IMR-90 (cell line): ENCODE results near the gene PFN1. TPM values are rescaled to one million over a fixed set of nuclear protein-coding genes. Genes with fewer than 3 reads are reported as not detected.
"Not testable (repeated sequence)": the region's sequence is repeated elsewhere in the genome, so short reads cannot be mapped to it uniquely, and the experiment has no call there.

Experiments
- ATAC-seq: fragments of 200-7000 bp; cut with Tn5 transposase; 2 replicates; pipeline ENCODE4 v1.9.1; 2020; ENCODE audit warnings: low read depth, mild to moderate bottlenecking, moderate library complexity
- BruUV-seq: library from RNA; stranded (reverse); fragments of 400-500 nt; replicated peaks from 2 replicates; lab custom pipeline; 2021; lab: Mats Ljungman, UMichigan
- CTCF ChIA-PET: fragments of 300-600 bp; formaldehyde crosslinking; extraction: SDS; loops from one replicate; lab custom pipeline; 2021; ENCODE audit warnings: antibody characterized with exemption; lab: Yijun Ruan, JAX
- POLR2A ChIA-PET: fragments of 300-600 bp; sonication (Branson Sonifier 250); formaldehyde crosslinking; loops from one replicate; lab custom pipeline; 2022; ENCODE audit warnings: antibody characterized with exemption; ENCODE audit not compliant: unreplicated experiment; lab: Charles Lee
- DNase-seq: peaks from one replicate; pipeline ENCODE4 v3.0.0; 2013
- H2AFZ ChIP-seq: replicated peaks from 2 replicates; pipeline ENCODE3; 2013; ENCODE audit warnings: low read length, mild to moderate bottlenecking; ENCODE audit not compliant: poor library complexity
- H2AK5ac ChIP-seq: 2 replicates; pipeline ENCODE4 v1.6.1; 2013; ENCODE audit warnings: low read depth, low read length, inconsistent platforms
- H2AK9ac ChIP-seq: replicated peaks from 2 replicates; pipeline ENCODE3; 2013; ENCODE audit warnings: mild to moderate bottlenecking, low read depth, low read length, moderate library complexity; ENCODE audit not compliant: poor library complexity
- H2BK120ac ChIP-seq: 2 replicates; pipeline ENCODE4 v1.6.1; 2013; ENCODE audit warnings: low read depth, low read length, inconsistent platforms
- H2BK15ac ChIP-seq: 3 replicates; pipeline ENCODE4 v1.6.1; 2013; ENCODE audit warnings: low read depth, low read length, inconsistent platforms
- H2BK20ac ChIP-seq: 2 replicates; pipeline ENCODE4 v1.6.1; 2013; ENCODE audit warnings: low read depth, mild to moderate bottlenecking, inconsistent platforms, low read length, moderate library complexity
- H2BK5ac ChIP-seq: 2 replicates; pipeline ENCODE4 v1.6.1; 2013; ENCODE audit warnings: mild to moderate bottlenecking, low read depth, low read length, inconsistent platforms; ENCODE audit not compliant: poor library complexity, severe bottlenecking
- H3K14ac ChIP-seq: replicated peaks from 2 replicates; pipeline ENCODE4 v1.6.1; 2013; ENCODE audit warnings: low read depth, low read length, inconsistent platforms
- H3K18ac ChIP-seq: 2 replicates; pipeline ENCODE4 v1.6.1; 2013; ENCODE audit warnings: low read depth, low read length, control low read depth
- H3K23ac ChIP-seq: 2 replicates; pipeline ENCODE4 v1.6.1; 2013; ENCODE audit warnings: low read depth, low read length, inconsistent platforms
- H3K27ac ChIP-seq: 2 replicates; pipeline ENCODE4 v1.5.1; 2013; ENCODE audit warnings: mild to moderate bottlenecking, control low read depth, low read length; ENCODE audit not compliant: insufficient read depth
- H3K27me3 ChIP-seq: 2 replicates; pipeline ENCODE4 v1.6.1; 2013; ENCODE audit warnings: low read length; ENCODE audit not compliant: control insufficient read depth, insufficient read depth
- H3K36me3 ChIP-seq: 2 replicates; pipeline ENCODE4 v1.6.1; 2013; ENCODE audit warnings: low read length, mixed read lengths; ENCODE audit not compliant: control insufficient read depth, insufficient read depth
- H3K4ac ChIP-seq: 2 replicates; pipeline ENCODE4 v1.6.1; 2013; ENCODE audit warnings: low read depth, low read length, inconsistent platforms
- H3K4me1 ChIP-seq: 2 replicates; pipeline ENCODE4 v1.6.1; 2013; ENCODE audit warnings: low read length, mixed read lengths; ENCODE audit not compliant: control insufficient read depth, insufficient read depth
- H3K4me2 ChIP-seq: 2 replicates; pipeline ENCODE4 v1.6.1; 2013; ENCODE audit warnings: low read depth, mild to moderate bottlenecking, control low read depth, low read length, moderate library complexity
- H3K4me3 ChIP-seq: 2 replicates; pipeline ENCODE4 v1.5.1; 2013; ENCODE audit warnings: low read depth, mild to moderate bottlenecking, control low read depth, low read length, moderate library complexity; ENCODE audit not compliant: insufficient read depth
- H3K56ac ChIP-seq: 2 replicates; pipeline ENCODE4 v1.6.1; 2013; ENCODE audit warnings: low read length, inconsistent platforms; ENCODE audit not compliant: insufficient read depth; ENCODE audit errors: extremely low read depth
- H3K79me1 ChIP-seq, 2 experiments: 2 replicates each; pipeline ENCODE4 v1.6.1; 2013; ENCODE audit warnings: low read length in 2 of 2, inconsistent platforms in 1 of 2, low read depth in 1 of 2
- H3K9ac ChIP-seq: 2 replicates; pipeline ENCODE4 v1.6.1; 2013; ENCODE audit warnings: low read depth, low read length, control low read depth
- H3K9me1 ChIP-seq: 2 replicates; pipeline ENCODE4 v1.6.1; 2013; ENCODE audit warnings: low read length, inconsistent platforms; ENCODE audit not compliant: insufficient read depth
- H3K9me3 ChIP-seq: 2 replicates; pipeline ENCODE4 v1.6.1; 2013; ENCODE audit warnings: low read length; ENCODE audit not compliant: control insufficient read depth, insufficient read depth
- H4K20me1 ChIP-seq: 2 replicates; pipeline ENCODE4 v1.6.1; 2013; ENCODE audit warnings: low read length, inconsistent platforms; ENCODE audit not compliant: insufficient read depth
- H4K5ac ChIP-seq: 2 replicates; pipeline ENCODE4 v1.6.1; 2013; ENCODE audit warnings: mild to moderate bottlenecking, low read depth, low read length, control low read depth
- H4K8ac ChIP-seq, 2 experiments: 2 replicates each; pipeline ENCODE4 v1.6.1; 2013; ENCODE audit warnings: low read depth in 2 of 2, low read length in 2 of 2, control low read depth in 1 of 2, inconsistent platforms in 1 of 2
- H4K91ac ChIP-seq: 2 replicates; pipeline ENCODE4 v1.6.1; 2013; ENCODE audit warnings: low read depth, low read length, inconsistent platforms; ENCODE audit not compliant: insufficient read depth
- dilution Hi-C: fragments of 300-500 bp; cut with HindIII; formaldehyde crosslinking; loops from one replicate; pipeline ENCODE4 v1.14.3; 2018; ENCODE audit warnings: low sequenced_read_pairs; ENCODE audit not compliant: unreplicated experiment
- in situ Hi-C: fragments of 300-500 bp; cut with MboI; formaldehyde crosslinking; loops from 3 replicates; pipeline ENCODE4 v1.14.3; 2019; ENCODE audit warnings: low sequenced_read_pairs, inconsistent platforms, mixed read lengths
- intact Hi-C: fragments of 100-400 bp; cut with micrococcal nuclease; formaldehyde crosslinking; loops from 2 replicates; pipeline ENCODE4 v1.10.0; 2022
- polyA plus RNA-seq, 3 experiments: library from polyadenylated mRNA; depleted of rRNA; stranded (reverse); fragments of >200 nt; gene quantifications; 2 replicates each; pipeline ENCODE4 v1.2.3, GENCODE V29; 2012; ENCODE audit warnings: low replicate concordance in 1 of 3
- total RNA-seq: library from RNA; depleted of rRNA; stranded (reverse); fragments of >200 nt; gene quantifications from 2 replicates; pipeline ENCODE4 v1.2.3, GENCODE V29; 2012

The PFN1 gene
- total and polyA plus RNA-seq, 2 of the 4 experiments (the other 2 are of a cell fraction), result 348 to 1,671 TPM

DNA sequence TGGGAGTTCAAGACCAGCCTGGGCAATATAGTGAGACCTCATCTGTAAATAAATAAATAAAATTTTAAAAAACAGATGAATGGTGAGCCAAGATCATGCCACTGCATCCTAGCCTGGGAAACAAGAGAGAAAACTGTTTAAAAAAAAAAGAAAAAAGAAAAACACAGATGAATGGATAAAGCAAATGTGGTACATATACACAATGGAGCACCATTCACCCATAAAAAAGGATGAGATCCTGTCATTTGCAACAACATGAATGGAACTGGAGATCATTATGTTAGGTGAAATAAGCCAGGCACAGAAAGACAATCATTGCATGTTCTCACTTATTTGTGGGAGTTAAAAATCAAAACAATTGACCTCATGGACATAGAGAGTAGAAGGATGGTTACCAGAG lies 41.7 kb downstream of the PFN1 start:
- intact Hi-C loops, result loop anchor here (5.0 kb wide), 1 partner anchor 61 kb away; the partner anchor contains the start of gene SPAG7
- in situ Hi-C loops, H3K9ac ChIP-seq, H4K8ac ChIP-seq, H2AK9ac ChIP-seq, BruUV-seq, H3K23ac ChIP-seq, dilution Hi-C loops, H3K36me3 ChIP-seq, H3K4me1 ChIP-seq, H2BK5ac ChIP-seq, H3K18ac ChIP-seq, H3K9me3 ChIP-seq, CTCF ChIA-PET, H3K14ac ChIP-seq, H3K27ac ChIP-seq, H2BK120ac ChIP-seq, H3K4ac ChIP-seq, POLR2A ChIA-PET, H3K9me1 ChIP-seq, H2BK20ac ChIP-seq, H2AK5ac ChIP-seq, H4K20me1 ChIP-seq, H4K91ac ChIP-seq, H3K4me3 ChIP-seq, H3K4me2 ChIP-seq, H2AFZ ChIP-seq, H2BK15ac ChIP-seq, H3K56ac ChIP-seq, ATAC-seq, DNase-seq, H3K79me1 ChIP-seq, H3K27me3 ChIP-seq, H4K5ac ChIP-seq: not testable (repeated sequence)
